Cerebellar cortex (tissue), 1 donor: ENCODE measurements around the gene TRPM2.

Source experiments
- DNase-seq: peaks from one replicate; pipeline ENCODE4 v3.0.0-alpha.2; 2015; ENCODE audit warnings: low spot score

TRPM2 gene

DNA sequence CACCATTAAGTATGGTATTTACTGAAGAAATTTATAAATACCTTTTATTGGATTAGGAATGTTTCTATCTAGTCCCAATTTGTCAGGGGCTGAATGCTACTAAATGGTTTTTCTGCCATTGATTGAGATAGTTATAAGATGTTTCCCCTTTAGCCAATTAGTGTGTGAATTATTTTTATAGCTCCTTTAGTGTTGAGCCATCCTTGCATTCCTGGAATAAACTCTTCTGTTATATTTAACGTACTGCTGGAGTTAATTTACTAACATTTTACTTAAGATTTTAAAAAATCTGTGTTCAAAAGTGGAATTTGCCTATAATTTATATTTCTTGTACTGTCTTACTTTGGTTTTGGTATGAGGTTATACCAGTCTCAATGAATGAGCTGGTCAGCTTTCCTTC, 76.5 kb downstream of the TRPM2 start:
- DNase-seq: no peak

- DNase-seq: no peak
These were observed 77.9 kb downstream of the TRPM2 start for GRCh38 chr21:44431300-44431699.

DNA sequence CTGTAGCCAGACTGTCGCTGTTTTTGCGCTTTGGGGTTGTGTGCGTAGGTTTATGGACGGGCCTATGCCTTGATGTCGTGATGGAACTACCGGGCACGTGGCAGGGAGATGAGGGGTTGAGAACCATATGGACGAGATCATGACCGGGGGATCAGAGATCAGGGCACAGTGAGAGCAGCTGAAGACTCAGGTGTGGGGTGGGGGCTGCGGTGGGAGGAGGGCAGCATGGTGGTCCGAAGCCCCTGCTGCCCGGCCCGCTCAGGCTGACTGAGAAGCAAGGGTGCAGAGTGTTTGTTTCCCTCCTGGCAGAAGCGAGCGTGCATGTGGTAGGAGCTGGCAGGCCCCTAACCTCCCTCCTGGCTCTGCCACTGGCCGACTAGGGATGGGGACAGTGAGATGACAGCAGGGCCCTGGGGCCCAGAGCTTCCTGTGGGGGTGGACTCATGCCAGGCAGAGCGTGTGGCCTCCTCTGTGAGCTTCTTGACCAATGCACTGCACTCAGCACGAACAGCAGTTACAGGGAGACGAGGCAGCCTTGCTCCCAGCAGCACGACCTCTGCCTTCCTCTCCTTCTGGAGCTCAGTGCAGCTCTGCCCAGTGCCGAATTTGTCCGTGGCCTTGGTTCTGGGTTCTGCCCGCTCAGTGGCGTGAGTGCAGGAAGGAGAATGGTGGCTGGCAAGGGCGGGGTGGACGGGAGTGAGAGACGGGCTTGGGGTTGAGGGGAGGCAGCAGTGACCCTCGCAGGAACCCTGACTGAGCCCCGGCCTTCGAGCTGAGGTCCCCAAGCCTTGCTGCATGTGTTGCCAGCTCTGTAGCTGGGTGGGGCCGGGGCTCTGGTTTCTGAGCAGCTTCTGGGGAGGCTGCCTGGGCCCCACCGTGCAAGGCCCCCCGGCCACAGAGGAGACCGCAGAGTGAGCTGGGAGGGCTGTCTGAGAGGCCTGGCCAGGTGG, 79.7 kb downstream of the TRPM2 start:
- DNase-seq: peak; percentile 9

- no peak for DNase-seq
These were observed 80.6 kb downstream of the TRPM2 start for GRCh38 chr21:44433791-44434567.

DNA sequence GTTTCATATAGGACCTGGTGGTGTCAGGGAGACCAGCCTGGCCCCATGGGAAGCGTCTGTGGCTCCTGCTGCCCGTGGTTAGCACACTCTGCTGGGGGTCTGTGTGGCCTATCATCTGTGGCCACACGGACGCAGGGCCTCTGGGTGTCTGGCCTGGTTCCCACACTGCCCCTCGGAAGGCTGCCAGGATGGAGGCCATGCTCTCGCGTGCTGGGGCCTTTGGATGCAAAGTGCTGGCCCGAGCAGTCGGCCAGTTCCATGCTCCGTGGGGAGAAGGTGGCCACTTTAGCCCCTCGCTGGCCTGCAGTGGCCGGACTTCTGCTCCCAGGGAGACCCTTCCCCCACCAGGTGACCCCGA, 81.1 kb downstream of the TRPM2 start:
- no peak for DNase-seq

GRCh38 chr21:44434936-44435635, 81.7 kb downstream of the TRPM2 start:
- no peak for DNase-seq

- no peak for DNase-seq
These were observed 82.7 kb downstream of the TRPM2 start for GRCh38 chr21:44436111-44436611.

DNA sequence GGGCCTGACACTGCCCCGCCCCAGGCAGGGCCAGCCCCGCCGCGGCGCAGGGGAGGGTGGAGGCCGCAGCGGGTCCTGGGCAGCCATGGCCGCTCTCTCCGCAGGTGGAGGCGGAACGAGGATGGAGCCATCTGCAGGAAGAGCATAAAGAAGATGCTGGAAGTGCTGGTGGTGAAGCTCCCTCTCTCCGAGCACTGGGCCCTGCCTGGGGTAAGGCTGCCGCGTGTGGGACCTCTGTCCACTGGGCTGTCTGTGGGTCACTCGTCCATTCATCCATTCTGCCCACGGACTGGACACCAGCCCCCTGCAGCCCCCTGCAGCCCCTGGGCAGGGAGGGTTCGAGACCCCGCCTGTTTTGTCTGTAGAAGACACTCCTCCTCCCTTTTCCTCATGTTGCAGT, 83.5 kb downstream of the TRPM2 start:
- DNase-seq: no peak

DNA sequence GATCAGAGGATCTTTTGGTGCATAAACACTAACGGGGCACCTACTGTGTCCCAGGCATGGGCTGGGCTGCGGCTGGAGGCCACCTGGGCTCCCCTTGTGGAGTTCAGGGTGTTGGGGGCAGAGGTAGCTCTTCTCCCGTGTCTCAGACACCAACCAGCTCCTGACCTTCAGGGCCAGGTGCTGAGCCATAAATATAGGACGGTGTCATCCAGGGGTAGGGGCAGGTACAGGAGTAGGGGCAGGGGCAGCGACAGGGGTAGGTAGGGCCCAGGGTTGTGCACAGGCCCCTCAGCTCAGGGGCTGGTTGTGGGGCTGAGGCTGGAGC, 83.9 kb downstream of the TRPM2 start:
- DNase-seq: no peak

- DNase-seq: no peak
These were observed 84.4 kb downstream of the TRPM2 start for GRCh38 chr21:44437696-44438431.

- DNase-seq: no peak
These were observed 85.2 kb downstream of the TRPM2 start for GRCh38 chr21:44438531-44439210.

DNA sequence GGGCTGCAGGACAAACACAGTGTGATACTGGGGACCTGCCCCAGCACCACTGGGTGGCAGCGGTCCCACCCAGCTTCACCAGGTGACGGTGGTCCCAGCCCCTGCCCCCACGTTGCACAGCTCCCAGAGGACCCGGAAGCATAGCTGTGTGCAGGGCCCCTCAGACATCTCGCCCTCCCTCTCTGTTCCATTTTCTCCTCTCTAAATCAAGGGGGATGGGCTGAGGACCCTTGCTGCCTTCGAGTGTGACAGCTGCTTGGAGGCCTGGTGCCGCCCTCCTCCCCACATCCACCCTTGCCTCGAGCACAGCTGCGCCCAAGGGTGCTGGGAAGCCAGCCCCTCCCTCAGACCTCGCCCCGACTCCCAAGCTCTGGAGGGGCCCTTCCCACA, 85.8 kb downstream of the TRPM2 start:
- DNase-seq: no peak

GRCh38 chr21:44440241-44441040, 87.0 kb downstream of the TRPM2 start:
- no peak for DNase-seq

- no peak for DNase-seq
These were observed 87.6 kb downstream of the TRPM2 start for GRCh38 chr21:44441041-44441400.

GRCh38 chr21:44441581-44442265, 88.3 kb downstream of the TRPM2 start:
- no peak for DNase-seq

- no peak for DNase-seq
These were observed 89.1 kb downstream of the TRPM2 start for GRCh38 chr21:44442266-44443125.

DNA sequence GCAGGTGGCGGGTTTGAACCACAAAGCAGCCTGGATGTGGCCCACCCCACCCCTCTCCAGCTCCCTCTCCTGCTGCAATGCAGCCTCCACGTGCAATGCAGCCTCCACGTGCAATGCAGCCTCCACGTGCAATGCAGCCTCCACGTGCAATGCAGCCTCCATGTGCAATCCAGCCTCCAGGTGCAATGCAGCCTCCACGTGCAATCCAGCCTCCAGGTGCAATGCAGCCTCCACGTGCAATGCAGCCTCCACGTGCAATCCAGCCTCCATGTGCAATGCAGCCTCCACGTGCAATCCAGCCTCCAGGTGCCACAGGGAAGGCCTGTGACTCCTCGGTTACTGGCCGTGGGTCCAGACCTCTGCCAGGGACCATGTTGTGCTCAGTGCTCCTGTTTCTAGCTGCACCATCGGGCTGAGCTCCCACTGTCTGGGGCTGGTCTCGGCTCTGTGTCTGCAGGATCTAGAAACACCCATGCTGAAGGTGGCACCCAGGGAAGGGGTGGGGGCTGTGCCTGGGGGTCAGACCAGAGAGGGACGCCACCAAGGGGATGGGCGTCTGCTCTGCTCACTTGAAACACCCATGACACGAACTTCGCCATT, 90.0 kb downstream of the TRPM2 start:
- DNase-seq: no peak

DNA sequence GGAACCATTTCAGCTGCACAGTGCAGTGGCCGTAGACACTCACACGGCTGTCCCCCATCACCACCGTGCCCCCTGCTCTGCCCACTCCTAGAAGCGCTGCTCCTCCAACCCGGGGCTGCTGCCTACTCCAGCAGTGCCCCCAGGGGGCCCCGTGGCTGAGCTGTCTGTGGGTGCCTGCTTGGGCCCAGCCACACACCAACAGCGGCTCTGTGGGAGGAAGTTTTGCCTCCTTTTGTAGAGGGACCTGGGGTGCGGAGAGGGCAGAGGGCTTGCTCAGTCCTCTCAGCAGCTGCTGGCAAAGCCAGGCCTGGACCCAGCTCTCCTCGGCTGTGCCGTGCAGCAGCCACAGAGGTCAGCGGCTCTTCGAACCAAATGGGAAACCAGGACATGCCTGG, 90.5 kb downstream of the TRPM2 start:
- no peak for DNase-seq
